ENCODE data around the gene KRTAP1-3. TPM values are rescaled to one million over a fixed set of nuclear protein-coding genes. Genes with fewer than 3 reads are reported as not detected.
"Not testable (repeated sequence)": the region's sequence is repeated elsewhere in the genome, so short reads cannot be mapped to it uniquely, and the experiment has no call there.

The KRTAP1-3 gene
- total and polyA plus RNA-seq, 2 donors, result not detected

DNA sequence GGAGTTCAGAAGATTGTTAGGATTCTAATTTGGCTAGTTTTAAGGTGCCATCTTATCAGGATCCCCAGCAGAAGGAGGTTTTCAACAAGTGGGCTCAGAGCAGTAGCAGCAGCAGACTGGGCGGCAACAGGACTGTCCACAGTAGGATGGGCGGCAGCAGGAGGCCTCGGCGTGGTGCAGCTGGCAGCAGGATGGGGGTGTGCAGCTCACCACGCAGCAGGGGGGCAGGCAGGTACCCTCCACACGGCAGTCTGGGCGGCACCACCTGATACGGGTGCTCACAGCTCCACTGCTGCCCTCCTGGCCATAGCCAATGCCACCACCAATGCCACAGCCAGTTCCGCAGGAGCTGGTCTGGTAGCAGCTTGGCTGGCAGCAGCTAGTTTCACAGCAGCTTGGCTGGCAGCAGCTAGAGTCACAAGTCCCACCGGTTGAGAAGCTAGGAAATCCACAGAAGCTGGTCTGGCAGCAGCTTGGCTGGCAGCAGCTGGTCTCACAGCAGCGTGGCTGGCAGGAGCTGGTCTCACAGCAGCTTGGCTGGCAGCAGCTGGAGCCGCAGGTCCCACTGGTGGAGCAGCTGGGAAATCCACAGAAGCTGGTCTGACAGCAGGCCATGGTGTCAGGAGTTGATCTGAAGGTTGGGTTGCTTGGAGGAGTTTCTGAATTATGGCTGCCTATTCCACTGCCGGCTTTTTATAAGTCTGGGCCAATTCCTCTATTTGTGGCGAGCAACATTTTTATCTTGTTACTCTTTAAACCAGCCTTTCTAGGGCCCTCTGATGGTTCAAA is 6.3 kb upstream of the KRTAP1-3 start, which contains the start of gene KRTAP1-1:
KRTAP1-1 (minus strand) TSS at position 668 of the 789 bp plus-strand sequence; CDS start at position 615, 53 bp downstream.
- H3K27ac ChIP-seq (ENCODE audit: low read depth in 1 of 2, low read length in 1 of 2); H3K9me3 ChIP-seq (ENCODE audit: control insufficient read depth in 2 of 2, insufficient read depth in 1 of 2, low read length in 1 of 2); DNase-seq (ENCODE audit: low read depth in 6 of 9, low spot score in 9 of 9); H3K4me1 ChIP-seq (ENCODE audit: control insufficient read depth in 2 of 2, insufficient read depth in 2 of 2, low read length in 2 of 2); H3K4me3 ChIP-seq (ENCODE audit: low read length in 2 of 2); H3K36me3 ChIP-seq (ENCODE audit: control insufficient read depth in 2 of 2, insufficient read depth in 2 of 2, low read length in 1 of 2); H3K27me3 ChIP-seq (ENCODE audit: control insufficient read depth in 2 of 2, insufficient read depth in 1 of 2, low read length in 1 of 2): not testable (repeated sequence)
- WGBS, result 94% methylated on average over 14 of the region's 14 CpGs

DNA sequence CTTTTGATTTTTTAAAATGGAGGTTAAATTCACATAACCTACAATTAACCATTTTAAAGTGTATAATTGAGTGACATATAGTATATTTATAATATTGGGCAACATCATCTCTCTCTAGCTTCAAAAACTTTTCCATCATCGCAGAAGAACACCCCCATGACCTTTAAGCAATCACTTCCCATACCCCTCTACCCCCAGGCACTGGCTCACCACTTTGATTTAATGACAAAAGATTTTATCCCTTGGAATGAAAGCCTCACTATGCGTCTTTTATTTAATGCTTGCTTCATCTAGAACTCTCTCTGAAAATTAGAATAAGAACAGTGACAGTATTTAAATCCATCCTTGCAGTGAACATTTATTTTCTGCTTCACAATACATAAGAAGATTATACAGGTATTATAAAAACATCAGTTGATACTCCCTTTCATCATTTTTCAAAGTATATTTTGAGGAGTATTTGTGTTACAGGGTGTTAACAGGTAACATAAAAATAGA is 3.2 kb upstream of the KRTAP1-3 start:
- Histone ChIP-seq H3K4me1 (ENCODE audit: control insufficient read depth in 2 of 2, insufficient read depth in 2 of 2, low read length in 2 of 2) (no peaks in the 10 kb centered on the region), H3K27ac (ENCODE audit: low read depth in 1 of 2, low read length in 1 of 2) (no peak overlapping the region), H3K4me3 (ENCODE audit: low read length in 2 of 2) (no peak overlapping the region), H3K27me3 (ENCODE audit: control insufficient read depth in 2 of 2, insufficient read depth in 1 of 2, low read length in 1 of 2) (no peaks in the 10 kb centered on the region), H3K9me3 (ENCODE audit: control insufficient read depth in 2 of 2, insufficient read depth in 1 of 2, low read length in 1 of 2) (no peaks in the 10 kb centered on the region), H3K36me3 (ENCODE audit: control insufficient read depth in 2 of 2, insufficient read depth in 2 of 2, low read length in 1 of 2) (no peaks in the 10 kb centered on the region)
- WGBS, result 94% methylated on average over 2 of the region's 2 CpGs
- no peak for DNase-seq (ENCODE audit: low read depth in 6 of 9, low spot score in 9 of 9)

DNA sequence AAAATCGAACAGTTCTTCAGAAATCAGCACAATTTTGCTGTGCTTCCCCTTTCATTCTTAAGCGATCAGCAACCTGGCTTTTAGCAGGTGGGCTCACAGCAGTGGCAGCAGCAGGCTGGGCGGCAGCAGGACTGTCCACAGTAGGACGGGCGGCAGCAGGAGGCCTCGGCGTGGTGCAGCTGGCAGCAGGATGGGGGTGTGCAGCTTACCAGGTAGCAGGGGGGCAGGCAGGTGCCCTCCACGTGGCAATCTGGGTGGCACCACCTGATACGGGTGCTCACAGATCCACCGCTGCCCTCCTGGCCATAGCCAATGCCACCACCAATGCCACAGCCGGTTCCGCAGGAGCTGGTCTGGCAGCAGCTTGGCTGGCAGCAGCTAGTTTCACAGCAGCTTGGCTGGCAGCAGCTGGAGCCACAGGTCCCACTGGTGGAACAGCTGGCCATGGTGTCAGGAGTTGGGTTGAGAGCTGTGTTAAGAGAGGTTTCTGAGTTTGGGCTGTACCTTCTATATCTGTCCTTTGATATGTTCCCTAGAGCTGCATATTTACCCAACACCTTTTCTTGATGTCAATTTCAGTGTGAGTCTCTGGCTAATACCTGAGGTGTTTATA is 4.9 kb downstream of the KRTAP1-3 start, which contains the start of gene KRTAP1-4:
KRTAP1-4 (minus strand) TSS at position 563 of the 613 bp plus-strand sequence; CDS start at position 446, 117 bp downstream.
- Histone ChIP-seq H3K27ac (ENCODE audit: low read depth in 1 of 2, low read length in 1 of 2) (no peak within 1 kb of the TSS), H3K9me3 (ENCODE audit: control insufficient read depth in 2 of 2, insufficient read depth in 1 of 2, low read length in 1 of 2) (no peaks in the 10 kb centered on the region), H3K4me3 (ENCODE audit: low read length in 2 of 2) (no peak within 1 kb of the TSS), H3K4me1 (ENCODE audit: control insufficient read depth in 2 of 2, insufficient read depth in 2 of 2, low read length in 2 of 2) (no peaks in the 10 kb centered on the region), H3K27me3 (ENCODE audit: control insufficient read depth in 2 of 2, insufficient read depth in 1 of 2, low read length in 1 of 2) (no peaks in the 10 kb centered on the region), H3K36me3 (ENCODE audit: control insufficient read depth in 2 of 2, insufficient read depth in 2 of 2, low read length in 1 of 2) (no peaks in the 10 kb centered on the region)
- WGBS, result 94% methylated on average over 12 of the region's 12 CpGs
- no peak for DNase-seq (ENCODE audit: low read depth in 6 of 9, low spot score in 9 of 9)

DNA sequence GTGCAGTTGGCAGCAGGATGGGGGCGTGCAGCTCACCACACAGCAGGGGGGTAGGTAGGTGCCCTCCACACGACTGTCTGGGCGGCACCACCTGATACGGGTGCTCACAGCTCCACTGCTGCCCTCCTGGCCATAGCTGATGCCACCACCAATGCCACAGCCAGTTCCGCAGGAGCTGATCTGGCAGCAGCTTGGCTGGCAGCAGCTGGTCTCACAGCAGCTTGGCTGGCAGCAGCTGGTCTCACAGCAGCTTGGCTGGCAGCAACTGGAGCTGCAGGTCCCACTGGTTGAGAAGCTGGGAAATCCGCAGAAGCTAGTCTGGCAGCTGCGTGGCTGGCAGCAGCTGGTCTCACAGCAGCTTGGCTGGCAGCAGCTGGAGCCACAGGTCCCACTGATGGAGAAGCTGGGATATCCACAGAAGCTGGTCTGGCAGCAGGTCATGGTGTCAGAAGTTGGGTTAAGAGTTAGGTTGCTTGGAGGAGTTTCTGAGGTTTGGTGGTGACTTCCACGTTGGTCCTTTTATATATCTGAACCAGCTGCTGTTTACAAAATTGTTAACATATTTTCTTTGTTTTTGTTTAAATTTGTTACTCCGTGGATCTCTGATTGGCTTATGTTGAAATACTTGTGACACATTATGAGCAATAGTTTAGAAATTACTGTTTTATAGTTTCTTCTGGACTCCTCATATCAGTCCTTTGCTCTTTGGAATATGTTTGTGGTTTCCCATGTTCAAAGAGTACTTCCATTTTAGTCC is 7.8 kb downstream of the KRTAP1-3 start, which contains the start of gene KRTAP1-5:
KRTAP1-5 (minus strand) TSS at position 494 of the 757 bp plus-strand sequence; CDS start at position 441, 53 bp downstream.
- Histone ChIP-seq H3K27me3 (ENCODE audit: control insufficient read depth in 2 of 2, insufficient read depth in 1 of 2, low read length in 1 of 2) (no peaks in the 10 kb centered on the region), H3K4me3 (ENCODE audit: low read length in 2 of 2) (no peak within 1 kb of the TSS), H3K27ac (ENCODE audit: low read depth in 1 of 2, low read length in 1 of 2) (no peak within 1 kb of the TSS), H3K36me3 (ENCODE audit: control insufficient read depth in 2 of 2, insufficient read depth in 2 of 2, low read length in 1 of 2) (no peaks in the 10 kb centered on the region), H3K4me1 (ENCODE audit: control insufficient read depth in 2 of 2, insufficient read depth in 2 of 2, low read length in 2 of 2) (no peaks in the 10 kb centered on the region), H3K9me3 (ENCODE audit: control insufficient read depth in 2 of 2, insufficient read depth in 1 of 2, low read length in 1 of 2) (no peaks in the 10 kb centered on the region)
- WGBS, result 93% methylated on average over 9 of the region's 9 CpGs
- DNase-seq (ENCODE audit: low read depth in 6 of 9, low spot score in 9 of 9), result no peak

DNA sequence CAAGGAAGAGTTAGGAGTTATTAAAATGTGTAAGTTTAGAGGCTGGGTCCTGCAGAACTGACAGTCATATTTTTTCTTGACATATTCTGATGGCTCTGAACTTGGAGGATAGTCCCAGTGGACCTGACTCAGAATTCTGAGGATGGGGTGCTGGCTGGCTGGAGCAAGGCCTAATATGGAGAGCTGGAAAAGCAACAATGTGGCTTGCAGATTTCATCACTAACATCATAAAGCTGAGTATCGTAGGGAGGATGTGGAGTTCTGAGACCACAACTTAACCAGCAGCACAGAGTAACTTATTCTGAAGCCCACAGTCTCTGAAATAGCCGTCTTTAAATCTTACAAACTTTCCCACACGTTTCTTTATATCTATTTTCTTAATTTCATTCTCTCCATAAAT is 10.0 kb downstream of the KRTAP1-3 start:
- H3K9me3 ChIP-seq (ENCODE audit: control insufficient read depth in 2 of 2, insufficient read depth in 1 of 2, low read length in 1 of 2), result no peaks in the 10 kb centered on the region
- 93% methylated on average over 3 of the region's 3 CpGs for WGBS

DNA sequence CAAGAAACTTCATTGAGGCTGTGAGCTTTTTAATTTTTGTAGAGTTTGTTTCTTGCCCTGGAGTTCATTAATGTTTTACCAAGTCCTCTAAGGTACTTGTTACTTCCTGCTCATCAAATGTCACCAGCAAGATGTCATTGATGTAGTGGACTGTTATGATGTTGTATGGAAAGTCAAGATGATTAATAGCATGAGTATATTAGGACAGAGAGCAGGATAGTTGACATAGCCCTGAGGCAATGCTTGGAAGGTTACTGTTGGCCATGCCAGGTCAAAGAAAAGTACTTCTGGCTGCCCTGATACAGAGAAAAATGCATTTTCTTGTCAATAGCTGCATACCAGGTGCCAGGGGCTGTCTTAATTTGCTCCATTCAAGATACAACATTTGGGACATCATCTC is 14.3 kb downstream of the KRTAP1-3 start:
- Histone ChIP-seq H3K4me1 (ENCODE audit: control insufficient read depth in 2 of 2, insufficient read depth in 2 of 2, low read length in 2 of 2) (no peaks in the 10 kb centered on the region), H3K9me3 (ENCODE audit: control insufficient read depth in 2 of 2, insufficient read depth in 1 of 2, low read length in 1 of 2) (no peaks in the 10 kb centered on the region), H3K4me3 (ENCODE audit: low read length in 2 of 2) (no peak overlapping the region), H3K27ac (ENCODE audit: low read depth in 1 of 2, low read length in 1 of 2) (no peak overlapping the region), H3K27me3 (ENCODE audit: control insufficient read depth in 2 of 2, insufficient read depth in 1 of 2, low read length in 1 of 2) (no peaks in the 10 kb centered on the region), H3K36me3 (ENCODE audit: control insufficient read depth in 2 of 2, insufficient read depth in 2 of 2, low read length in 1 of 2) (no peaks in the 10 kb centered on the region)
- DNase-seq (ENCODE audit: low read depth in 6 of 9, low spot score in 9 of 9), result no peak

More for the DNA sequence above, 10.0 kb downstream of the KRTAP1-3 start:
- Histone ChIP-seq H3K27ac (ENCODE audit: low read depth in 1 of 2, low read length in 1 of 2) (no peak overlapping the region), H3K4me1 (ENCODE audit: control insufficient read depth in 2 of 2, insufficient read depth in 2 of 2, low read length in 2 of 2) (no peaks in the 10 kb centered on the region), H3K36me3 (ENCODE audit: control insufficient read depth in 2 of 2, insufficient read depth in 2 of 2, low read length in 1 of 2) (no peaks in the 10 kb centered on the region), H3K4me3 (ENCODE audit: low read length in 2 of 2) (no peak overlapping the region), H3K27me3 (ENCODE audit: control insufficient read depth in 2 of 2, insufficient read depth in 1 of 2, low read length in 1 of 2) (no peaks in the 10 kb centered on the region)
- no peak for DNase-seq (ENCODE audit: low read depth in 6 of 9, low spot score in 9 of 9)

DNA sequence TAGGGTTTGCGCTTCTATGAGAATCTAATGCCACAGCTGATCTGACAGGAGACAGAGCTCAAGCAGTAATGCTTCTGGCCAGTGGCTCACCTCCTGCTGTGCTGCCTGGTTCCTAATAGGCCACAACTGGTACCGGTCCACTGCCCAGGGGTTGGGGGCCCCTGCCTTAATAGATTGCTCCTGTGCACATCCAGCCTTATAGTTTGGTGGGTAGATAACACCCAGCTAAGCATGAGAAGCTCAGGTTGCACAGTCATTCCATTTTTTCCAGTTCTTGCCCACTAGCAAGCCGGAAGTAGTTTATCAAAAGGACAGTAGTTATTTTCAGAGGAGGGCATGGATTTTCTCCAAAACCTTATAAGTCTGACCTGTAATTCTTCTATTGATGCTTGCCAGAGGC is 15.3 kb downstream of the KRTAP1-3 start:
- 99% methylated on average over 3 of the region's 3 CpGs for WGBS
- Histone ChIP-seq H3K27ac (ENCODE audit: low read depth in 1 of 2, low read length in 1 of 2) (no peak overlapping the region), H3K27me3 (ENCODE audit: control insufficient read depth in 2 of 2, insufficient read depth in 1 of 2, low read length in 1 of 2) (no peaks in the 10 kb centered on the region), H3K36me3 (ENCODE audit: control insufficient read depth in 2 of 2, insufficient read depth in 2 of 2, low read length in 1 of 2) (no peaks in the 10 kb centered on the region), H3K9me3 (ENCODE audit: control insufficient read depth in 2 of 2, insufficient read depth in 1 of 2, low read length in 1 of 2) (no peaks in the 10 kb centered on the region), H3K4me1 (ENCODE audit: control insufficient read depth in 2 of 2, insufficient read depth in 2 of 2, low read length in 2 of 2) (no peaks in the 10 kb centered on the region), H3K4me3 (ENCODE audit: low read length in 2 of 2) (no peak overlapping the region)
- DNase-seq (ENCODE audit: low read depth in 6 of 9, low spot score in 9 of 9), result no peak

DNA sequence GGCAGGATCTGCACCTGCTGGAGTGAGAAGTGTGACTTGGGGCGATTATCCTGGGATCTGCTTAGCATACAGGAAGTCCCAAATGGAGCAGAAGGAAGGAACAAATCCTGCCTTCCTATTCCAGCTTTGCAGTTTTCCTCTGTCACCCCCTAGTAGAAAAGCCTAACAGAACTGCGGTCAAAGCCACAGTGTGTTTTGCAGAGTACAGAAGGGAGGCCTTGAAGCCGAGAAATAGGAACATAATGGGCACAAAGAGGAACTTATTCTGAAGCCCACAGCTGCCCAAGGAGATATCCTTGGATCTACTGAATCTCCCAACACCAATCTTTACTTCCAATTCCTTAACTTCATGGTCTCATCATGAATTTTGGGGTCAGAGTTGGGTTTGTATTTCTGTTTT is 16.1 kb downstream of the KRTAP1-3 start:
- 36% methylated on average over 3 of the region's 3 CpGs for WGBS
- no peak overlapping the region for H3K27ac ChIP-seq (ENCODE audit: low read depth in 1 of 2, low read length in 1 of 2)
- H3K4me1 ChIP-seq (ENCODE audit: control insufficient read depth in 2 of 2, insufficient read depth in 2 of 2, low read length in 2 of 2), result no peaks in the 10 kb centered on the region
- no peaks in the 10 kb centered on the region for H3K36me3 ChIP-seq (ENCODE audit: control insufficient read depth in 2 of 2, insufficient read depth in 2 of 2, low read length in 1 of 2)
- DNase-seq (ENCODE audit: low read depth in 6 of 9, low spot score in 9 of 9), result no peak
- no peak overlapping the region for H3K4me3 ChIP-seq (ENCODE audit: low read length in 2 of 2)
- H3K27me3 ChIP-seq (ENCODE audit: control insufficient read depth in 2 of 2, insufficient read depth in 1 of 2, low read length in 1 of 2), result no peaks in the 10 kb centered on the region
- no peaks in the 10 kb centered on the region for H3K9me3 ChIP-seq (ENCODE audit: control insufficient read depth in 2 of 2, insufficient read depth in 1 of 2, low read length in 1 of 2)

Data from thymus (tissue), 11 donors.